Measurements from ENCODE around the gene CAMKMT. TPM values are rescaled to one million over a fixed set of nuclear protein-coding genes. Genes with fewer than 3 reads are reported as not detected.

CAMKMT gene
- total RNA-seq, 1 experiment from 2014 or later: 17.4 TPM

- Histone ChIP-seq H3T11ph (ENCODE audit: low read length) (no peak overlapping the region), H3K9me3 (ENCODE audit: control insufficient read depth, low read depth, low read length) (no peaks in the 10 kb centered on the region), H3K4me2 (ENCODE audit: insufficient read depth, insufficient read length, low read length) (no peak overlapping the region), H4K20me1 (ENCODE audit: control insufficient read depth, insufficient read depth, insufficient read length) (no peaks in the 10 kb centered on the region), H2BK5ac (ENCODE audit: insufficient read length, low read length) (no peak overlapping the region), H2BK120ac (ENCODE audit: low read depth, low read length, poor library complexity, severe bottlenecking) (no peak overlapping the region), H4K91ac (ENCODE audit: insufficient read length, low read depth, low read length) (no peak overlapping the region), H3K79me2 (ENCODE audit: insufficient read depth, low read length) (no peaks in the 10 kb centered on the region), H3K79me1 (ENCODE audit: insufficient read depth, low read depth, low read length, poor library complexity, severe bottlenecking) (no peaks in the 10 kb centered on the region), H3K4me1 (ENCODE audit: insufficient read depth, low read length) (no peaks in the 10 kb centered on the region), H3K23me2 (ENCODE audit: insufficient read length, low read depth, low read length, poor library complexity, severe bottlenecking) (no peaks in the 10 kb centered on the region), H2AFZ (ENCODE audit: low read length) (no peak overlapping the region), H3K27ac (ENCODE audit: insufficient read length, low read depth, low read length) (no peak overlapping the region), H2AK5ac (ENCODE audit: insufficient read length, low read length) (no peak overlapping the region), H3K23ac (ENCODE audit: insufficient read length, low read depth, low read length) (no peak overlapping the region), H3K4ac (ENCODE audit: low read depth, low read length) (no peak overlapping the region), H2BK12ac (ENCODE audit: insufficient read length, low read depth, low read length) (no peak overlapping the region), H4K8ac (replicated peaks; ENCODE audit: insufficient read length, low read depth, low read length) (no peak overlapping the region), H3K9ac (ENCODE audit: extremely low read depth, insufficient read length, low read length) (no peak overlapping the region), H4K5ac (ENCODE audit: insufficient read length, low read depth, low read length) (no peak overlapping the region), H3K18ac (ENCODE audit: insufficient read length, low read depth, low read length) (no peak overlapping the region), H3K14ac (ENCODE audit: insufficient read depth, low read length) (no peak overlapping the region), H3K27me3 (ENCODE audit: insufficient read depth, low read length) (no peaks in the 10 kb centered on the region), H2BK20ac (ENCODE audit: low read depth, low read length, poor library complexity, severe bottlenecking) (no peak overlapping the region), H3K56ac (ENCODE audit: insufficient read length, low read depth, low read length) (no peak overlapping the region), H2BK15ac (ENCODE audit: low read depth, low read length) (no peak overlapping the region)
- no peaks in the 10 kb centered on the region for H3K36me3 Mint-ChIP-seq (ENCODE audit: insufficient read depth in 1 of 3, low read depth in 3 of 3)
- no CpG with 5 or more reads among the region's 1 CpG for WGBS (ENCODE audit: extremely low coverage, insufficient read length, low lambda C conversion rate)
- H3K9me3 Mint-ChIP-seq: no peaks in the 10 kb centered on the region
- no peak for DNase-seq
- H3K4me1 Mint-ChIP-seq: peaks cover 6 to 12% of the 10 kb centered on the region in 2 experiments
- H3K27me3 Mint-ChIP-seq (ENCODE audit: low read depth): no peaks in the 10 kb centered on the region
- no peak for TF ChIP-seq CTCF (conservative IDR thresholded peaks at IDR 0.05)
- no peak overlapping the region for H3K4me3 Mint-ChIP-seq
- H3K27ac Mint-ChIP-seq: no peak overlapping the region
Observed at GRCh38 chr2:44663471-44664073, 301.8 kb downstream of the CAMKMT start.

Measured in H9 (cell line).